Colonic mucosa (tissue), 4 donors: ENCODE data around the gene MED12L. TPM values are rescaled to one million over a fixed set of nuclear protein-coding genes. Genes with fewer than 3 reads are reported as not detected.
"Not testable (repeated sequence)": the region's sequence is repeated elsewhere in the genome, so short reads cannot be mapped to it uniquely, and the experiment has no call there.

Experiments
- DNase-seq: peaks from one replicate; pipeline ENCODE4 v3.0.0-alpha.2; 2020
- H3K27ac ChIP-seq: fragments of 200-600 bp; one replicate; pipeline ENCODE4 v1.8.0; 2021
- H3K27me3 ChIP-seq: fragments of 200-600 bp; one replicate; pipeline ENCODE4 v1.8.0; 2021
- H3K36me3 ChIP-seq: fragments of 200-600 bp; one replicate; pipeline ENCODE4 v1.8.0; 2021
- H3K4me1 ChIP-seq: fragments of 200-600 bp; one replicate; pipeline ENCODE4 v1.8.0; 2021; ENCODE audit warnings: mild to moderate bottlenecking
- H3K4me3 ChIP-seq: fragments of 200-600 bp; one replicate; pipeline ENCODE4 v1.8.0; 2021
- H3K9ac ChIP-seq, 2 donors: one replicate each; pipeline ENCODE4 v1.7.0; 2013; ENCODE audit warnings: control low read depth in 2 of 2, low read depth in 2 of 2, low read length in 2 of 2
- H3K9me3 ChIP-seq: fragments of 200-600 bp; one replicate; pipeline ENCODE4 v1.8.0; 2021
- intact Hi-C: fragments of 100-400 bp; cut with DNase I; formaldehyde crosslinking; loops from one replicate; pipeline ENCODE4 v1.14.1; 2022
- total RNA-seq, 2 donors: library from RNA; stranded (reverse); fragmentation: NEBNext Ultra II Directional in 1 of 2; extraction: Animal tissue kit (Norgen Biotek cat#: 25700) in 1 of 2; gene quantifications; one replicate each; pipeline ENCODE4 v1.2.1, GENCODE V29; 2021
- TF ChIP-seq, protein P1 (sequence below): fragments of 200-600 bp; IDR thresholded peaks from one replicate; pipeline ENCODE4 v1.8.0; 2022; ENCODE audit warnings: antibody characterized with exemption, mild to moderate bottlenecking
- donor health status: healthy.
- donor health status: DM: no; HTN: no; CAD: no.
- donor health status: DM: no; HTN: no; CAD: no.

MED12L gene
- total RNA-seq, 2 donors from 2014 or later: 0.32 to 1.3 TPM

DNA sequence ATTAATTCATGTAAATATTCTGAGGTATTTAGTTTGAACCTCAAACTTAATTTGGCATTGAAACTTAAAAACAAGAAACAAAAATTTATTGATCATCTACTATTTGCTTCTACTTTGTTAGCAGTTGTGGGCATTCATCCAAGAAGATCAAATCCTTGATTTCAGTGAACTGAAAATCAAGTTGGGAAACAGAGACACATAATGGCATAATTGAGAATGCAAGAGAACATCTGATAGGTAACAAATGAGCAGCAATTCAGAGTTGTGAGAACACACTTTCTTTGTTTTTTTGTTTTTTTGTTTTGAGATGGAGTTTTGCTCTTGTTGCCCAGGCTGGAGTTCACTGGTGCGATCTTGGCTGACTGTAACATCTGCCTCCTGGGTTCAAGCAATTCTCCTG lies 33.9 kb upstream of the MED12L start:
- TF ChIP-seq, protein P1, sequence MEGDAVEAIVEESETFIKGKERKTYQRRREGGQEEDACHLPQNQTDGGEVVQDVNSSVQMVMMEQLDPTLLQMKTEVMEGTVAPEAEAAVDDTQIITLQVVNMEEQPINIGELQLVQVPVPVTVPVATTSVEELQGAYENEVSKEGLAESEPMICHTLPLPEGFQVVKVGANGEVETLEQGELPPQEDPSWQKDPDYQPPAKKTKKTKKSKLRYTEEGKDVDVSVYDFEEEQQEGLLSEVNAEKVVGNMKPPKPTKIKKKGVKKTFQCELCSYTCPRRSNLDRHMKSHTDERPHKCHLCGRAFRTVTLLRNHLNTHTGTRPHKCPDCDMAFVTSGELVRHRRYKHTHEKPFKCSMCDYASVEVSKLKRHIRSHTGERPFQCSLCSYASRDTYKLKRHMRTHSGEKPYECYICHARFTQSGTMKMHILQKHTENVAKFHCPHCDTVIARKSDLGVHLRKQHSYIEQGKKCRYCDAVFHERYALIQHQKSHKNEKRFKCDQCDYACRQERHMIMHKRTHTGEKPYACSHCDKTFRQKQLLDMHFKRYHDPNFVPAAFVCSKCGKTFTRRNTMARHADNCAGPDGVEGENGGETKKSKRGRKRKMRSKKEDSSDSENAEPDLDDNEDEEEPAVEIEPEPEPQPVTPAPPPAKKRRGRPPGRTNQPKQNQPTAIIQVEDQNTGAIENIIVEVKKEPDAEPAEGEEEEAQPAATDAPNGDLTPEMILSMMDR: no peak
- Histone ChIP-seq H3K9me3 (no peaks in the 10 kb centered on the region), H3K4me3 (no peak overlapping the region), H3K4me1 (no peaks in the 10 kb centered on the region), H3K9ac (no peak overlapping the region), H3K36me3 (no peaks in the 10 kb centered on the region), H3K27me3 (no peaks in the 10 kb centered on the region), H3K27ac (no peak overlapping the region)
- no peak for DNase-seq
- intact Hi-C loops: no loop called here

- Histone ChIP-seq H3K27ac (no peak overlapping the region), H3K4me1 (no peaks in the 10 kb centered on the region), H3K36me3 (no peaks in the 10 kb centered on the region), H3K27me3 (no peaks in the 10 kb centered on the region), H3K9ac (no peak overlapping the region), H3K9me3 (no peaks in the 10 kb centered on the region), H3K4me3 (no peak overlapping the region)
- intact Hi-C loops: no loop called here
- TF ChIP-seq, protein P1: no peak
- DNase-seq: no peak
These were observed 33.1 kb upstream of the MED12L start for GRCh38 chr3:151052346-151052745.

DNA sequence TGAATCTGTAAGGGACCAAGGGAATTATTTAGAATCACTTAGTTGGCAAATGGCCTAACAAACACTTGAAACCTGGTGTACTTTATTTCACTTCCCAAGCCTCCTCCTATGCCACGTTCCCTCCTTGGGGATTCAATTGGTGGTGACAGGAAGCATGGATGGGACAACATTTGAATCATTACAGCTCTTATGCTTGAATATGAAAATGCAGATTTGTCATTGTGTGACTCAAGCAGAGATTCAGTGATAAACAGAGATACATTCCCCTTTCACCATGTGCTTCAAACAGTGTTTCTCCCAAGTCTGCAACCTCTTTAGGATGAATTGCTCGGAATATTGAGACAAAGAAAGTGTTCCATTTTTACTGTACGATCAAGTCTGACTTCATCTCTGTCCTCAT lies 32.7 kb upstream of the MED12L start:
- Histone ChIP-seq H3K4me3 (no peak overlapping the region), H3K27ac (no peak overlapping the region)
- no peak for DNase-seq

DNA sequence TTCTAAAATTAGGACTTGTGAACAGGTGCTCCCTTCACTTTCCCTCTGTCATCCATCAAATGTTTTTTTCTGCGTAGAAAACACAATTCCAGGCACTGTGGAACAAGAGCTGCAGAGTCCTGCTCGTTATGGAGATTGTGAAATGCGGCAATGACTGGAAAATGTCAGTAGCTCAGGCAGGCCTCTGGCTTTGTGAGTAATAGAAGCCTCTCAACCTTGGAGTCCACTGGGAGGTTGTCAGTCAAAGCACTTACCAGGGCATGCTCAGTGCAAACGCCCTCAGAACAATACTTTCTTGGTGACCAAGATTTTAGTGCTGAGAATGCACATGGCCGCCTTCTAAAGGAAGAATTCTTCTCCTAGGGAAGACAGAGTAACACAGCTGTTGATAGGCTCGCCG lies 26.7 kb upstream of the MED12L start:
- Histone ChIP-seq H3K9ac (no peak overlapping the region), H3K9me3 (no peaks in the 10 kb centered on the region), H3K27ac (no peak overlapping the region), H3K27me3 (no peaks in the 10 kb centered on the region), H3K36me3 (no peaks in the 10 kb centered on the region), H3K4me3 (no peak overlapping the region), H3K4me1 (no peaks in the 10 kb centered on the region)
- intact Hi-C loops: no loop called here
- TF ChIP-seq, protein P1: no peak
- DNase-seq: no peak

More for the DNA sequence above, 32.7 kb upstream of the MED12L start:
- Histone ChIP-seq H3K4me1 (no peaks in the 10 kb centered on the region), H3K9me3 (no peaks in the 10 kb centered on the region), H3K27me3 (no peaks in the 10 kb centered on the region), H3K9ac (no peak overlapping the region), H3K36me3 (no peaks in the 10 kb centered on the region)
- TF ChIP-seq, protein P1: no peak
- intact Hi-C loops: no loop called here

- H3K27ac ChIP-seq: no peak overlapping the region
- DNase-seq: no peak
- no peak overlapping the region for H3K4me3 ChIP-seq
- no peaks in the 10 kb centered on the region for H3K9me3 ChIP-seq
- intact Hi-C loops: no loop called here
- H3K4me1 ChIP-seq: no peaks in the 10 kb centered on the region
- TF ChIP-seq, protein P1: no peak
- H3K27me3 ChIP-seq: no peaks in the 10 kb centered on the region
- H3K36me3 ChIP-seq: no peaks in the 10 kb centered on the region
- H3K9ac ChIP-seq: no peak overlapping the region
These were observed 22.9 kb upstream of the MED12L start for GRCh38 chr3:151062611-151063010.

GRCh38 chr3:151067158-151067557 lies 18.3 kb upstream of the MED12L start:
- Histone ChIP-seq H3K9me3 (no peaks in the 10 kb centered on the region), H3K27ac (no peak overlapping the region), H3K36me3 (no peaks in the 10 kb centered on the region), H3K4me1 (no peaks in the 10 kb centered on the region), H3K9ac (no peak overlapping the region), H3K27me3 (no peaks in the 10 kb centered on the region), H3K4me3 (no peak overlapping the region)
- DNase-seq: no peak
- intact Hi-C loops: no loop called here
- TF ChIP-seq, protein P1: no peak

DNA sequence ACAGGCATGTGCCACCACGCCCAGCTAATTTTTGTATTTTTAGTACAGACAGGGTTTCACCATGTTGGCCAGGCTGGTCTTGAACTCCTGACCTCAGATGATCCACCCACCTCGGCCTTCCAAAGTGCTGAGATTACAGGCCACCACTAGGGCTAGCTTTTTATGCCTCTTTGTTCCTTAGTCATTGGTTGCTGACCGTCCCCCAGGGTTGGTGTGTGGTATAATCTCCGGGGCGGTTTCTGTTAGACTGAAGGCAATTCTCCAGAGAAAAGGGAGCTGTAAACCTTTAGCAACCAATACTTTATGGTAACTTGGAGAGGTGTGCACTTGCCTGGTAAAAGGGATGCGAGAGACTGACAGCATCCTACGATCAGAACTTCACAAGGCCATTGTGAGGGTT lies 12.6 kb upstream of the MED12L start:
- not testable (repeated sequence) for H3K27ac ChIP-seq, DNase-seq

More for the DNA sequence above, 12.6 kb upstream of the MED12L start:
- H3K36me3 ChIP-seq, H3K4me1 ChIP-seq, intact Hi-C loops, H3K9me3 ChIP-seq, H3K9ac ChIP-seq, H3K4me3 ChIP-seq, H3K27me3 ChIP-seq: not testable (repeated sequence)
